DLD1 (cell line): ENCODE data around the gene LRRC63.
"Not testable (repeated sequence)": the region's sequence is repeated elsewhere in the genome, so short reads cannot be mapped to it uniquely, and the experiment has no call there.

ENCODE experiments used
- in situ Hi-C: cut with HindIII; loops from 2 replicates; pipeline ENCODE4 v1.10.0; 2017; ENCODE audit warnings: low sequenced_read_pairs

LRRC63 gene

GRCh38 chr13:46235286-46235685, 23.6 kb downstream of the LRRC63 start:
- in situ Hi-C loops, result no loop called here

GRCh38 chr13:46265292-46265691, 53.6 kb downstream of the LRRC63 start:
- in situ Hi-C loops, result no loop called here

- in situ Hi-C loops, result no loop called here
Measured at GRCh38 chr13:46267166-46267565, 55.4 kb downstream of the LRRC63 start.

GRCh38 chr13:46270416-46270815, 58.7 kb downstream of the LRRC63 start:
- in situ Hi-C loops, result no loop called here

- in situ Hi-C loops, result no loop called here
Measured at GRCh38 chr13:46274094-46274698, 62.5 kb downstream of the LRRC63 start.

- in situ Hi-C loops, result no loop called here
Measured at GRCh38 chr13:46278474-46278873, 66.7 kb downstream of the LRRC63 start.

GRCh38 chr13:46281779-46282178, 70.1 kb downstream of the LRRC63 start:
- in situ Hi-C loops, result no loop called here

GRCh38 chr13:46283912-46284824, 72.4 kb downstream of the LRRC63 start:
- in situ Hi-C loops, result not testable (repeated sequence)

- in situ Hi-C loops, result no loop called here
Measured at GRCh38 chr13:46286972-46287371, 75.2 kb downstream of the LRRC63 start.

GRCh38 chr13:46288570-46289259, 77.0 kb downstream of the LRRC63 start:
- in situ Hi-C loops, result no loop called here

- in situ Hi-C loops, result no loop called here
Measured at GRCh38 chr13:46289260-46289955, 77.7 kb downstream of the LRRC63 start.

GRCh38 chr13:46290434-46290833, 78.7 kb downstream of the LRRC63 start:
- in situ Hi-C loops, result no loop called here

GRCh38 chr13:46293436-46293835, 81.7 kb downstream of the LRRC63 start:
- in situ Hi-C loops, result no loop called here

- in situ Hi-C loops, result no loop called here
Measured at GRCh38 chr13:46295491-46296114, 83.9 kb downstream of the LRRC63 start.

- in situ Hi-C loops, result no loop called here
Measured at GRCh38 chr13:46296115-46296822, 84.5 kb downstream of the LRRC63 start.

GRCh38 chr13:46296921-46297320, 85.2 kb downstream of the LRRC63 start:
- in situ Hi-C loops, result no loop called here

- in situ Hi-C loops, result no loop called here
Measured at GRCh38 chr13:46297361-46297811, 85.7 kb downstream of the LRRC63 start.

- in situ Hi-C loops, result no loop called here
Measured at GRCh38 chr13:46303742-46304385, 92.1 kb downstream of the LRRC63 start.

- in situ Hi-C loops, result no loop called here
Measured at GRCh38 chr13:46304546-46304945, 92.8 kb downstream of the LRRC63 start.
